ENCODE data around the gene GTF3A.

- no peak for TF ChIP-seq POLR2AphosphoS5 (IDR thresholded peaks at IDR 0.05; ENCODE audit: low read depth, low read length)
- no peak for TF ChIP-seq POLR2A (IDR thresholded peaks at IDR 0.05; ENCODE audit: low read depth, low read length)
- no peak for TF ChIP-seq TAF1 (IDR thresholded peaks at IDR 0.05; ENCODE audit: low read depth, low read length)
- TF ChIP-seq PAX5 (IDR thresholded peaks at IDR 0.05; ENCODE audit: insufficient read depth, low read length, severe bottlenecking) = no peak
Observed at GRCh38 chr13:27405546-27406134, 18.8 kb upstream of the GTF3A start.
